ENCODE results near the gene OSBPL3.
A peak's percentile ranks its signal among the peaks of the same experiment; 100 is the strongest.

The OSBPL3 gene

DNA sequence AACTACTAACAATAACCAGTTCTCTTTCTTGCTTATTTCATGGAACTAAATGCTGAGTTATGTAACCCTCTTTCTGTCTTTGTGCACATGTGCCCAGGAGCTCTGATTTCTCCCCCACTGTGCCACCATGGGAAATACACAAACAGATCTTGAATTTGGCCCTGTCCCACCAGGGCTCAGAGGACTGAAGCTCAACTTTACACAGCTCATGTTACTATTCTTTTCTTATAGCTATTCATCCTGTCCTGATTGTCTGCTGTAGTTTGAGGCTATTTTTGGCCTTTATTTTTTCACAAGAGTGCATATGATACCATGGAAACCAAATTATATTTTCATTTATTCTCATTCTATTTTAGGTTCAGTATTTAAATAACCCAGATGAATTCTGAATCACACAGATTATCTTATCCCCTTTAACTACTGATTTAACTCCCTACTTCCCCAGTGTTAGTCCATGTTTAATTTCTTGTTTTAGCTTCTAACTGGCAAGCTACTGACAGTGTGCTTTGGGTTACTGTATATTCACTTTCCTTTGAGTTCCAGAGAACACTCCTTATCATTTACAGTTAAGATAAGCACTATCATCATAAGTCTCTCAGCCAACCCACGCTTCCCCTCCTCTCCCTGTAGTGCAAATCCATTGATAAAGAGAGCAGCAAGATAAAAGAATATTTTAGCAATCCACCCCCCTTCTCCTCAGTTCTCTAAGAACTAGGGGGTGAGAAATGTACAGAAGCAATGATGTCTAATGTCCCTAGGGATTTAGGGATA is 150.9 kb downstream of the OSBPL3 start:
- no peak for DNase-seq (ENCODE audit: low read depth)

DNA sequence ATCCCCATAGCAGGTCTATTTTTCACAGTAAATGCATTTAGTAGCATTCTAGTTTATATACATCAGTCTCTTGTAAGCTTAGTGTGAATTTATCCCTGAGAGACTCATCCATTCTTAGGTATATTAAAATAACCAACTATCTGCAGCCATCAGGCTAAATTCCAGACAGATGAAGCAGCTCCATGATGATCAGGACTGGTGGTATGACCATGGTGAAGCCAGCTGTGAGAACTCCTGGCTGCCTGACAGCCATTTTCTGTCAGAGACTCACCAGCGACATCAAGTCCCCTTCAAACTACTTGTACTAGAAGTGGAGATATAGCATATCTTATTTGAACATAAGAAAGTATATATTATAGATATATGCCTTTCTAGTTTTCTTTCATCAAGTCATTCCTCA is 152.4 kb downstream of the OSBPL3 start:
- DNase-seq (ENCODE audit: low read depth), result no peak

DNA sequence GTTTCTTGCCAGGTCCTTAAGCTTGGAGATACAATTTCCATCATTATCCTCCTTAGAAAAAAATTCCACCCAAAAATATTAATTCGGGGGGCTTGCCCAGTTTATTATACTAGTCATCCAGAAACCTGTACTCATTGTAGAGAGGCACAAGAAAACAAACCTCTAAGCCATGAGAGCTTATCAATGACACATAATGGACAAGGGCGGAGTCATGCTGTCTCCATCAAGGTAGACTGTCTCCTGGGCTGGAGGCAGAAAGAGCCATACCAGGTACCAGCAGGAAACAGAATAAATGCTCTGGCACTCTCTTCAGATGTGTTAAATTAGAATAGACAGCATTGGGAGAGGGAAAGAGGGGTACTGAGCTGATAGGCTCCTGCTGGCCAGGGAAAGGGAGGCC is 153.0 kb downstream of the OSBPL3 start:
- DNase-seq (ENCODE audit: low read depth), result no peak

DNA sequence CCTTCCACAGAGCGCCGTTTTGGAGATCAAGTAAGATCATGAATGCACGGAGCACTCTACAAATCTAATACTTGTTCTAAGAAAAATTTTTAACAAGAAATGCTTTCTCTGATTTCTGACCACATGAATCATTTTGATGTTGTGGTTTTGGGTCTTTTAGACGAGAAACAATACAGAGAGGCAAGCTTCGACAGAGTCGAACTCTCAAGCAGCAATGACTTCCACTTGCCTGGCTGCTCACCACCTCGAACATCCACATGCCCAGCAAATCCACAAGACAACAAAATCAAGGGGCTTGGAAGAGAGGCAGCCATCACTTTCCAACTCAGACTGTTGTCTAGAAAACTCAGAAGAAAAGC is 153.3 kb downstream of the OSBPL3 start:
- no peak for DNase-seq (ENCODE audit: low read depth)

DNA sequence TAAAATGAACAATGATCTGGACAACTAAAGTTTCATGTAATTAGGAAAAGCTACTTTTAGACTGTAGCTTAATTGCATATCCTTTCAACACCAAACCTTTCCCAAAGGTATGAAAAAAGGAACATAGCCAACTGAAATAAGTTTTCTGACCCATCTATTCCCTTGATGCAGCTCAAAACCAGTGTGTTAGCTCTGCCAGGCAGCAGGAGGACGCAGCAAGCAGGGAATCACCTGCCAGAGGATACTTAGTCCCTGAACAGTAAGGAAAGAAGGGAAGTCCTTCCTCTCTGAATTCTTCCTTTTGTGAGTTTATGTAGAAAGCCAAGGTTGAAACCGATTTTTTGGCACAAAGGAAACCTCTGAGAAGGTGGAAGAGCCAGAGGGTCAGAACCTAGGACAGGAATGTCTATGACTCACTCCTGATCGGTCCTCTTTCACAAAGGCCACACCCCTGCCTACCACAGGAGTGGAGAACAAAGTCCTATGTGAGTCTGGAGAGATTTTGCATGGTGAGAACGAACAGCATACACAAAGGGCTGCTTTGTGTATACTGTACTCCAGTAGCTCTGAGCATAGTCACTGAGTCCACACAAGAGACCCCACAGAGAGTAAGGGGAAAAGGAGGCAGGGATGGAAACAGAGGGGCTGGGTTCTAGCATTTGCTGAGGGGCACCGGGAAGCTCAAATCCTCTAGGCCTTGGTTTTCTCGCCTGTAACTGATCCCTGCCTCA is 153.9 kb downstream of the OSBPL3 start:
- no peak for DNase-seq (ENCODE audit: low read depth)

DNA sequence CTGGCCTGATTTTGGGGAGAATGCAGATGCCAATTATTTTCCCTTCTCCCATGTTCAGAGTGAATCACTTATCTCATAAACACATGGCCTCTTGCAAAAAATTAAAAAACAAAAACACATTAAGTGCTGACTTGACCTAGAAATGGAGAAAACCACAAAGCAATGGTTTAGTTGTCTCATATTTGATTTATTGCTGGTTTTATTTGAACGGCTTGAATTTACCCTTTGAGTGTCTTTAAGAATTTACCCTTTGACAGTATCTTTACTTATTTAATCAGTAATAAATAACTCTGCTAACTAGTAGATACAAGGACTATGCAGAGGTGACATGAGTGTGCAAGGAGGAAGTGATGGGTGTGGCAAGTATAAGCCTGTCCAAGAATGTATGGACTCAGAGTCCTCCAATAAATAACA is 154.6 kb downstream of the OSBPL3 start:
- no peak for DNase-seq (ENCODE audit: low read depth)

DNA sequence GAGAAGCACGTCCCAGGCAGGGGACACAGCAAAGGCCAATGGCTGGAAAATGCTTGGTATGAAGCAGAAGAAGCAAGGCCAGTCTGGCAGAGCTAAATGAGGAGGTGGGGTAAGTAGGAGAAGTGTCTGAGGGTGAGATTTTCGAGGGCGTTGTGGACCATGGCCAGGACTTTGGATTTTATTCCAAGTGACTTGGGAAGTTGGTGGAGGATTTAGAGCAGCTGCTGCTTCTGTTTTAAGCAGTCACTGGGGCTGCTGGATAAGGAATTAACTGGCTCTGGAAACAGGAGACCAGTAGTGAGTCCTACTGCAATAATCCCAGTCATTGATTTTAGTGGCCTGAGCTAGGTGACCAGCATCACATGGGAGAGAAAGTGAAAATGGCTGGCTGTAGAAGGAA is 155.1 kb downstream of the OSBPL3 start:
- DNase-seq (ENCODE audit: low read depth), result no peak

DNA sequence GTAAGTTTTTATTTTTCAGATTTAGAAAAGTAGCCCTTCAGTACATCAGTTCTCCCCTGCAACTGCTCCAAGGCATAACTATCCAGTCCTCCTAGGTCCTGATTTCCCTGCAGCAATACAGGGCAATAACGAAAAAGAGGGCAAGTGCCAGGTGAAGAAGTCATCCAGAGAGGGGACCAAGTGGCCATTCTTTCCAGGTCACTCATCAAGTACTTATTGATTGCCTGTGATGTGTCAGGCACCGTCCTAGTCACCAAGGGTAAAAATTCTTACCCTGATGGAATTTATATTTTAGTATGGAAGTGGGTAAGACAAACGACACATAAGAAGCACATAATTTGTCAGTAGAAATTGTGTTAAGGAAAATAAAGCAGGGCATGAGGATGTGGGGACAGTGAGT is 155.6 kb downstream of the OSBPL3 start:
- no peak for DNase-seq (ENCODE audit: low read depth)

DNA sequence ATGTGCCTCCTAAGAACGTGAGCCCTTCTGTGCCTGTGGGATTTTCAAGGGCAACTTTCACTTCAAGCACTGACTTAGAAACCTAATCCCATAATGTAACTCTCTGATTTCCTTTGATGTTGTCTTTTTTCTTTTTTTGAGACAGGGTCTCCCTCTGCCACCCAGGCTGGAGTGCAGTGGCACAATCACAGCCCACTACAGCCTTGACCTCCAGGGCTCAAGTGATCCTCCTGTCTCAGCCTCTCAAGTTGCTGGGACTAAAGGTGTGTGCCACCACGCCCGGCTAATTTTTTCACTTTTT is 158.3 kb downstream of the OSBPL3 start:
- DNase-seq (ENCODE audit: low read depth), result no peak

DNA sequence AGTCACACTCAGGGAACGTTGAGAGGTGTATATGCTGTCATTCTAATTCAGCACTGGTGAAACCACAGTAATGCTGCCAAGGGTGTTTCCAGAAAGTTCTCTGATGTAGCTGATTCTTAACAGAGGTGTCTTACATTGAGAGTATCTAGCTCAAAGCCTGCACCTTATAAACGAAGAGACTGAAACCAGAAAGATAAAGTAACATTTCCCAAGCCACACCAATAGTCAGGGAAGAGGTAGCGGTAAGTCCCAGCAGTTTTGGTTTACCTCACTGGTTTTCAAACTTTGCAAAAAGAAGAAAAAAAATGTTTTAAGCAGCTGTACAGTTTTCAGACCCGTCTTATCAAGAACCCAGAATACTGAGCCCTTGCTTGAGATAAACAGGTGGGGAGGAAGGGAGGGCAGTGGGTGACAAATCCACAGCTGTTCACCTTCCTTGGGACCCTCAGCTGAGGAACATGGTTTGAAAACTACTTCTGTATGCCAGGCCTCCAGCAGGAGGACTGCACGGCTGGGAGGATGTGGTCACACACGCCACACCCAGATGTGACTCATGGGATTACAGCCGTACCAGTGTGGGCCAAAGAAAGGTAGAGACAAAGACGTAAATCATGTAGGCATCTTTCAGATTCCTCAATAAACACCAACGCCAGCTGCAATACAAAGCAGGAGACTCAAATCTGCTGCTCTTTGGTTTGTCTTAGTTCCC is 158.8 kb downstream of the OSBPL3 start:
- peak; percentile 78 for DNase-seq (ENCODE audit: low read depth)

DNA sequence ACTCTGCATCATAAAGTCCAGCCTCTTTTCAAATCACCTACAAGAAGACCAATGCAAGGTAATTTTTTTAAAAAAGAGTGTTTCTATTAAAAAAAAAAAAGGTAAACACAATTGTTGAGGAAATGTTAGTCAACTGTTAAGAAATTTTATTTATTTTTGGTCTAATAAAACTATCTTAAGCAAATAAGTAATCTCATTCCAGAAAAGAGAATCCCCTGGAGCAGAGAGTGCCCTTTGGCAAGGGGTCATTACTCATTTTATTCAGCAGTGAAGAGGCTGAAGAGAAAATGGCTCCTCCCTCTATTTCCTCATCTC is 159.3 kb downstream of the OSBPL3 start:
- no peak for DNase-seq (ENCODE audit: low read depth)

DNA sequence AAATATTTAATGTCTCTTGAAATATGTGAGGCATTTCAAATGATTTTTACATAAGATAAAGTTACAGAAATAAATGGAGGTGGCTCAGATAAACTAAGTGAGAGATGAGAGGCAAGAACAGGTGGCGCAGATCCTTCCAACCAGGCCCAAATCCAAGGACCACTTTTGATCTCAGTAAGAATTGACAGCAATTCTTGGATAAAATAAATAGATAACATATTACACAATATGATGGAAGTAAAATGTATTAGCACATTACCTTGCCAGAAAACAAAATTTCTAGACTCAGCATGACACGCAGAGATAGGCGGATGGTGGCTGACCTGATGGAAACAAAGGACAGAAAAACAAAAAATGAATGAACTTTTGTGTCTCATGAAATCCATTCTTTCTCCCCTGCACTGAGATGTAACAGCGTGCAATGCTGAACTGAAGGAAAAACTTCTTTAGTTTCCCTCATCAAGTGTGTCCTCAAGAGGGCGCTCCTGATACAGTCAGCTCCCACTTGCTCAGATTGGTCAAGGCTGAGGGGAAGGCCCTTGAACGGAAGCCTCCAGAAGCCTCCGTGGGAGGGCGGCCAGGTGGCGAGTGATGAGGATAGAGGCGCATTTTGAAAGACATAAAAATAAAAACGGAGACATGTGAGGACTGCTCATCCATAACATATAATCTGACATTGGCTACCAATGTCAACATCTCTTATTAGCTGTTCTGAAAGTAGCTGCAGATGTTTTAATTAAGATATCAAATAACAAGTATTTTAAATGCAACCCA is 159.9 kb downstream of the OSBPL3 start:
- peak; percentile 50 for DNase-seq (ENCODE audit: low read depth)

DNA sequence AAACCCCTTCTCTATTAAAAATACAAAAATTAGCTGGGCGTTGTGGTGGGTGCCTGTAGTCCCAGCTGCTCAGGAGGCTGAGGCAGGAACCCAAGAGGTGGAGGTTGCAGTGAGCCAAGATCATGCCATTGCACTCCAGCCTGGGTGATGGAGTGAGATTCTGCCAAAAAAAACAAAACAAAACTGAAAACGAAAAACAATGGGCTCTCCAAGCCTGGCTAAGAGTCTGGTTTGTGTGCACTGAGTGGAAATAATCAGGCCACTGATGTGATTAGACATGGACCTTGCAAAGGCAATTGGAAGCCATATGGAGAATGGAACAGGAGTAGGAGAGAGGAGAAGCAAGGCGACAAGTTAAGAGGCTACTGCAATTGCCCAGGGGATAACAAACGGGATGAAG is 162.6 kb downstream of the OSBPL3 start:
- no peak for DNase-seq (ENCODE audit: low read depth)

DNA sequence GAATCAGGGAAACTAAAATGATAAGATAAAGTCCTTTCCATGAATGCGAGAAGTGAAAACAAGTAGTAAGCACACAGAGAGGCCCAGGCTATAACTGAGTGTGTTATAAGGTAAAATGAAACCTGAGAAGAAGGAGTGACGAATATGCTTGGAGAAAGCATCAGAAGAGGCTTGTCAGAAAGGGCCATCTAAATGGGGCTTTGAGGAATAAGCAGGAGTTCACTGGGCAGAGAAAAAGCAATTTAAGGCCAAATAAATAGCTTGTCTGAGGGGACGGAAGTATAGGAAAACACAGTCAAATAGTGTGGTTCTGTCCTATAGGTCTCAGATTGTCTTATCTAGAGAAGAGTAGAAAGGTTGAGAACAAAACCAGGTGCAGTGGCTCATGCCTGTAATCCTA is 163.1 kb downstream of the OSBPL3 start:
- DNase-seq (ENCODE audit: low read depth), result no peak

DNA sequence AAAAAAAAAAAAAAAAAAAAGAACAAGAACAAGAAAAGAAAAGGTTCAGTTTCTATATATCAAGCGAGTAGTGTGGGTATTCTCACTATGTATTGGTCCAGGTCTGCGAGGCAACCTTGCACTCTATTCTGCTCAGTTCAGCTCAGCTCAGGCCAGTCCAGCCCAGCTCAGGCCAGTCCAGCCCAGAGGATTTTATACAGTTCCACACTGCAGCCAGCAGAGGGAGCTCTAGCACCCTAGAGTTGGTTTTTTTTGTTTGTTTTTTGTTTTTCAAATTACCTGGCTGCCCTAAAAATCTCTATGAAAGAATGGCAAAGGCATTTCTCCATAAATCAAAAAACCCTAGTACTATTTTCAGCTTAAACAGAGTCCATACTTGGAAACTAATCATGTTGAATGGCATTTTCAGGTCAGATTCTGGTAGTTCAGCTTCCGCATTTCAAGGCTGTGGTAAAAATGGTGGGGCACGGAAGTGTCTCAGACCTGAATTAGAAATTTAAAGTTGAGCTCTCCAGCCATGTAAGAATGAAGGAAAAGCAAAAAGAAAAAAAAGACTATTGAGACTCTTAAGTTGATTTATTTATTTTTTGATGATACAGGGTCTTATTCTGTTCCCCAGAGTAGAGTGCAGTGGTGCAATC is 167.6 kb downstream of the OSBPL3 start:
- no peak for DNase-seq (ENCODE audit: low read depth)

DNA sequence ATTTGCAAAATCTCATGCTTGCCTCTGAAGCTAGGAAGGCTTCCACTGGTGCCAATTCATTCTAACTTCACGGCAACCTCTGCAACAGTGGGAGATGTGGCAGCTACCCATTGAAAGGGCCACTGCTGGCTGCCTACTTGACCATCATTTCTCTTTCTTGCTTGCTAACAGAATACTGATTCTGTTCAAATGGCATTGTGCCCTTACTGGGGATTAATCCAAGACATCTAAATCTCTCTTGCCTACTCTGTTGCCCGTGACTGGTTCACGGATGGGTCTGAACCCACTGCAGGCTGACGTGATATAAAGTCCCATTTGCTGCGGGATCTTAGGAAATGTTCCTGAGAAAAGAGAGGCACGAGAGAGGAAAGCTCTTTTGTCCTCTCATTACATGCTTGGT is 171.5 kb downstream of the OSBPL3 start:
- no peak for DNase-seq (ENCODE audit: low read depth)

DNA sequence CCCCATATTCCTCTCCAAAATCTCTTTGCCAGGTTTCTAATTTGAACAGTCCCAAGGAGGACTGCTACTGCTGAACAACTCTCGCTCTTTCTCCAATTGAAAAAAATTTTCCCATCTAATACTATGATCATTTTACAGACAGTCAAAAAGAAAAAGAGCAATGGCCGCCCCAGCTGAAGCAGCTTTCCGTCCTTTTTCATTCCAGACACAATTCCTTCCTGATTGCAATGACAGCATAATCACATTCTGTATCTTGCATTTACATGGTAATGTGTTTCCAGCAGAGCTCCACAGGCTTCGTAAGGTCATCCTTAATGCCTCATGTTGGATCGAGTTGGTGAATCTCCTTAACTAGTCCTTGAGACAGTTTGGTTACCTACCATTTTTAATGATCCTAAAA is 177.7 kb downstream of the OSBPL3 start:
- DNase-seq (ENCODE audit: low read depth), result no peak

DNA sequence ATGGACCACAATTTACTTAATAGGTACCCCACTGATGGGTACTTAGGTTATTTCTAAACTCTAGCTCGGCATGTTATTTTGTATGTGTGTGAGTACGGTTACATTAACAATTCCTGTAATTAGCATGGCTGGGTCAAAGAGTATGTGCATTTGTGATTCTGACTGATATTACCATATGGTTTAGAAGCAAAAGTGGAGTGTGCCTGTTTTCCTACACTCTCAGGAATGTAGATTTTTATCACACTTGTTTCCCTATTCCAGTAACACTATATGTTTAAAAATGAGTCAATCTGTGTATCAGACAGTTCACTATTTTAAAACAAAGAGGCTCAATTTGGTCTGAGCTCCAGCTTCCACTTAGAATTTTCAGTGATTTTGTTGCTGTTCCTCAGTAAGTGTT is 178.1 kb downstream of the OSBPL3 start:
- DNase-seq (ENCODE audit: low read depth), result no peak

DNA sequence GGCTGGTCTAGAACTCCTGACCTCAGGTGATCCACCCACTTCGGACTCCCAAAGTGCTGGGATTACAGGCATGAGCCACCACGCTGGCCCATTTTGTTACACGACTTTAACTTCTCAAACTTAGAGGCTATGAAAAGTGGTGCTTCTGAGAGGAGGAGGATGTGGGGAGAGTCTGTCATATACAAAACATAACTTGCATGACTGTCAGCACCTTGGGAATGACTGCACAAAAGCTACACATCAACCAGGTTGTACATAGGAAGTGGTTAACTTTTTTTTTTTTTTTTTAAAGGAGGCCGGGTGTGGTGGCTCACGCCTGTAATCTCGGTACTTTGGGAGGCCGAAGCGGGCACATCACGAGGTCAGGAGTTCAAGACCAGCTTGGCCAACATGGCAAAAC is 179.3 kb downstream of the OSBPL3 start:
- DNase-seq (ENCODE audit: low read depth), result no peak

DNA sequence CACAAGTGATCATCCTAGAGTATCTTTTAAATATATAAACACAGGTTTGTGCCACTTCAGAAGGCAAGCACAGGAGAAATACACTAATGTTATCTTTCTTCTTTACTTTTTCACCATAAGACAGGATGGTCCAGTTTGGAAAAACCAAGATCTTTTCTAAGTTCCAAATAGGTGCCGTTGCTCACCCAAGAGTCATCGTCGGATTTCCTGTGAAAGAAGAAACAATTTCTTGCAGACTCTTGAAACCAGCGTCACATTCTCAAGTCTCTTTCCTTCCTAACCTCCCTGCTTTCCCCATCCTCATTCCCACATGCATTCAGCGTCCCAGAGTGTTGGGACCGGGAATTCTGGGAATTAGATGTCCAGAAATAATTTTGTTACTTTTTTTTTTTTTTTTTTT is 179.9 kb downstream of the OSBPL3 start:
- no peak for DNase-seq (ENCODE audit: low read depth)

DNA sequence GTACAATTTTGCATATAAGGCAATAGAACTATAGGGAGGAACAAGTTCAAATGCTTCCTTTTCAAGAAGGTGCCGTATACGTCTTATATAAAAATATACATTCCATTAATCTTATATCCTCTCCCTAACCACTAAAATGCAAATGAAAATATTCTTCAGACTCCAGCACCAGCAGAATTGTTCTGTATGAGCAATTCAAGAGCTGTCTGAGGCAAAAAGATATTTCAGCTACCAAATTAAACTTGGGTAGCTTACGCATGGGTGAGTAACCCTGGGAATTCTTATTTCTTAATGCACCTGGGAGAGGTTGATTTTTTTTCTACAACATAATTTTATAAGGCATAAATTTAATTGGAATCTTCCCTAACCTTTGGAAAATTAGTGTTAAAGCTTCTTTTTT is 180.5 kb downstream of the OSBPL3 start:
- no peak for DNase-seq (ENCODE audit: low read depth)

DNA sequence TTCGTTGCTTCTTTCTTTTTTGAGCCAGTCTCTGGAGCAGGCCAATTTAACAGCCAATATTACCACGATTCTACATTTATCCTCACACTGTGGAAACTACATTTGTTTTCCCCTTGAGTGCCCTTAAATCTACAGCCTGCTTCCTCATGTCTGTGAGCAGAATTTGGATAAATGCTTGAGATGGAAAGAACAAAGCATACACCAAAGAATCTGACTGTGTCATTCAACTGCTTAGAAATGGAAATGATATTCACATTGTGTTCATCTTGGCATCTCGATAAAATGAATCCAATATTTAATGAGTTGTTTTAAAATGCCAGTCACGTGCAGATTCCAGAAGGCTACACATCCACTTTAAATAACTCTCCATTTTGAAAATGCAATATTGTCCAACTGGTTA is 181.7 kb downstream of the OSBPL3 start:
- no peak for DNase-seq (ENCODE audit: low read depth)

Measured in T-helper 22 cell (primary cell).